Activated CD4-positive, alpha-beta T cell treated with anti-CD3 and anti-CD28 coated beads for 24 hours (primary cell): ENCODE data around the gene GRK5.

Source experiments
- DNase-seq, 2 donors: peaks; one replicate each; pipeline ENCODE4 v3.0.0-alpha.2; 2020; ENCODE audit warnings: low read depth in 2 of 2

GRK5 gene

GRCh38 chr10:119360181-119360921, 153.0 kb downstream of the GRK5 start:
- no peak for DNase-seq

GRCh38 chr10:119361037-119361436, 153.7 kb downstream of the GRK5 start:
- DNase-seq = no peak

GRCh38 chr10:119362122-119362521, 154.8 kb downstream of the GRK5 start:
- DNase-seq = no peak

GRCh38 chr10:119364645-119365600, 157.6 kb downstream of the GRK5 start:
- no peak for DNase-seq

- no peak for DNase-seq
These were observed 158.6 kb downstream of the GRK5 start for GRCh38 chr10:119365773-119366599.

GRCh38 chr10:119367841-119368549, 160.6 kb downstream of the GRK5 start:
- no peak for DNase-seq

GRCh38 chr10:119368581-119368980, 161.2 kb downstream of the GRK5 start:
- no peak for DNase-seq

GRCh38 chr10:119368991-119369869, 161.9 kb downstream of the GRK5 start:
- DNase-seq = no peak

- no peak for DNase-seq
These were observed 162.9 kb downstream of the GRK5 start for GRCh38 chr10:119370111-119370741.

GRCh38 chr10:119370972-119371703, 163.8 kb downstream of the GRK5 start:
- no peak for DNase-seq

GRCh38 chr10:119371704-119372663, 164.6 kb downstream of the GRK5 start:
- DNase-seq = no peak

- no peak for DNase-seq
These were observed 166.1 kb downstream of the GRK5 start for GRCh38 chr10:119373294-119374102.

- no peak for DNase-seq
These were observed 166.9 kb downstream of the GRK5 start for GRCh38 chr10:119374236-119374635.

GRCh38 chr10:119375574-119376272, 168.4 kb downstream of the GRK5 start:
- DNase-seq = no peak

- DNase-seq = no peak
These were observed 170.1 kb downstream of the GRK5 start for GRCh38 chr10:119377451-119377957.
